ENCODE results near the gene RUNX1. TPM values are rescaled to one million over a fixed set of nuclear protein-coding genes. Genes with fewer than 3 reads are reported as not detected.

Gene RUNX1
- polyA plus RNA-seq, 1 of the 3 experiments (the other 2 are of a cell fraction), result 17.1 TPM

GRCh38 chr21:34882719-34883131, 166.4 kb downstream of the RUNX1 start (continued):
- no peak for TF ChIP-seq ZBTB33 (IDR thresholded peaks at IDR 0.05; ENCODE audit: borderline replicate concordance, low read depth)
- TF ChIP-seq MEF2A (IDR thresholded peaks at IDR 0.05; ENCODE audit: borderline replicate concordance, low read depth), result no peak
- TF ChIP-seq CHD2 (IDR thresholded peaks at IDR 0.05; ENCODE audit: low read length, partially characterized antibody), result no peak
- no peak for TF ChIP-seq RXRA (IDR thresholded peaks at IDR 0.05; ENCODE audit: borderline replicate concordance, low read depth)
- no peak for TF ChIP-seq PBX3 (IDR thresholded peaks at IDR 0.05)
- TF ChIP-seq ELF1 (IDR thresholded peaks at IDR 0.05), result no peak
- TF ChIP-seq RFX5 (IDR thresholded peaks at IDR 0.05; ENCODE audit: low read length), result no peak
- TF ChIP-seq TEAD4 (IDR thresholded peaks at IDR 0.05; ENCODE audit: borderline replicate concordance, insufficient read depth), result no peak
- TF ChIP-seq USF1 (IDR thresholded peaks at IDR 0.05; ENCODE audit: borderline replicate concordance, low read depth), result no peak
- no peak for TF ChIP-seq FOSL2 (IDR thresholded peaks at IDR 0.05; ENCODE audit: borderline replicate concordance, low read depth)

GRCh38 chr21:34881839-34882371, 167.2 kb downstream of the RUNX1 start:
- CTCF ChIA-PET, result interaction anchor here (3.2 kb wide), 1 partner anchor 8 kb away, joined by 14 read pairs; no protein-coding TSS in a partner anchor
- Histone ChIP-seq H3K36me3 (replicated peaks in 1 of 2; ENCODE audit: control insufficient read depth in 1 of 2, insufficient read depth in 2 of 2, low read length in 1 of 2) (peaks cover 33 to 45% of the 10 kb centered on the region in 2 experiments), H3K79me2 (ENCODE audit: insufficient read depth) (peaks cover 93% of the 10 kb centered on the region), H4K20me1 (ENCODE audit: insufficient read depth) (peaks cover 28% of the 10 kb centered on the region), H3K9me3 (no peaks in the 10 kb centered on the region), H3K27ac (ENCODE audit: low read depth in 2 of 2, low read length in 1 of 2) (peak overlapping the region; percentile 77 to 95), H3K9me2 (no peaks in the 10 kb centered on the region), H3K4me2 (peak overlapping the region; percentile 86), H3K27me3 (ENCODE audit: insufficient read depth) (no peaks in the 10 kb centered on the region), H3K4me1 (ENCODE audit: control insufficient read depth in 1 of 2, insufficient read depth in 2 of 2, low read depth in 1 of 2, low read length in 1 of 2) (peaks cover 2 to 12% of the 10 kb centered on the region in 2 experiments; a peak in 2 of 4 replicates), H3K4me3 (ENCODE audit: low read depth in 2 of 2, low read length in 1 of 2) (peak overlapping the region; percentile 6 to 81; a peak in 2 of 4 replicates), H3K9ac (peak overlapping the region; percentile 92), H2AFZ (ENCODE audit: low read depth) (no peak overlapping the region), H3F3A (replicated peaks; ENCODE audit: insufficient read depth) (peaks cover 40% of the 10 kb centered on the region)
- DNase-seq, result no peak
- POLR2A ChIA-PET, result interaction anchor here (0.6 kb wide), 1 partner anchor 542 kb away, joined by 3 read pairs; no protein-coding TSS in a partner anchor
- WGBS (ENCODE audit: low lambda C conversion rate), result 13% methylated on average over 4 of the region's 4 CpGs
- TF ChIP-seq RXRA (IDR thresholded peaks at IDR 0.05; ENCODE audit: borderline replicate concordance, low read depth) (peak; percentile 35; the same call in 1 of the 2 replicates), ZBTB33 (IDR thresholded peaks at IDR 0.05; ENCODE audit: borderline replicate concordance, low read depth) (no peak), TEAD4 (IDR thresholded peaks at IDR 0.05; ENCODE audit: borderline replicate concordance, insufficient read depth) (peak; percentile 66; the same call in 1 of the 2 replicates), IRF3 (IDR thresholded peaks at IDR 0.05; ENCODE audit: low read depth, low read length) (no peak), SMC3 (IDR thresholded peaks at IDR 0.05; ENCODE audit: low read depth, low read length) (no peak), MEF2A (IDR thresholded peaks at IDR 0.05; ENCODE audit: borderline replicate concordance, low read depth) (0 out of 2 replicates have a peak, but pooled peaks have one; percentile 34), NRF1 (IDR thresholded peaks at IDR 0.05; ENCODE audit: low read depth, low read length) (no peak), REST (IDR thresholded peaks at IDR 0.05; ENCODE audit: low read depth, low read length) (no peak), USF1 (IDR thresholded peaks at IDR 0.05; ENCODE audit: borderline replicate concordance, low read depth) (no peak), MXI1 (IDR thresholded peaks at IDR 0.05; ENCODE audit: low read depth, low read length) (no peak), EZH2phosphoT487 (IDR thresholded peaks at IDR 0.05; ENCODE audit: borderline replicate concordance, low read depth) (no peak)
